ENCODE data around the gene RIPPLY3.
"Not testable (repeated sequence)": the region's sequence is repeated elsewhere in the genome, so short reads cannot be mapped to it uniquely, and the experiment has no call there.

DNA sequence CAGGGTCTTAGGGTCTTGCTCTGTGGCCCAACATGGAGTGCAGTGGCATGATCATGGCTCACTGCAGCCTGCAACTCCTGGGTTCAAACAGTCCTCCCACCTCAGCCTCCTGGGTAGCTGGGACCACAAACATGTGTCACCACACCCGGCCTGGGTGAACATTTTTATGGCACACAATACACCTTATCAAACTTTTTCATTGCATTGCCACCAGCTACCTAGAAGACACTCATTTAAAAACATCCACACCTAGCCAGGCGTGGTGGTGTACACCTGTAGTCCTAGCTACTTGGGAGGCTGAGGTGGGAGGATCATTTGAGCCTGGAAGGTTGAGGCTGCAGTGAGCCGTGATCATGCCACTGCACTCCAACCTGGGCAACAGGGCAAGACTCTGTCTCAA, 2.6 kb upstream of the RIPPLY3 start:
- TF ChIP-seq, protein P1, sequence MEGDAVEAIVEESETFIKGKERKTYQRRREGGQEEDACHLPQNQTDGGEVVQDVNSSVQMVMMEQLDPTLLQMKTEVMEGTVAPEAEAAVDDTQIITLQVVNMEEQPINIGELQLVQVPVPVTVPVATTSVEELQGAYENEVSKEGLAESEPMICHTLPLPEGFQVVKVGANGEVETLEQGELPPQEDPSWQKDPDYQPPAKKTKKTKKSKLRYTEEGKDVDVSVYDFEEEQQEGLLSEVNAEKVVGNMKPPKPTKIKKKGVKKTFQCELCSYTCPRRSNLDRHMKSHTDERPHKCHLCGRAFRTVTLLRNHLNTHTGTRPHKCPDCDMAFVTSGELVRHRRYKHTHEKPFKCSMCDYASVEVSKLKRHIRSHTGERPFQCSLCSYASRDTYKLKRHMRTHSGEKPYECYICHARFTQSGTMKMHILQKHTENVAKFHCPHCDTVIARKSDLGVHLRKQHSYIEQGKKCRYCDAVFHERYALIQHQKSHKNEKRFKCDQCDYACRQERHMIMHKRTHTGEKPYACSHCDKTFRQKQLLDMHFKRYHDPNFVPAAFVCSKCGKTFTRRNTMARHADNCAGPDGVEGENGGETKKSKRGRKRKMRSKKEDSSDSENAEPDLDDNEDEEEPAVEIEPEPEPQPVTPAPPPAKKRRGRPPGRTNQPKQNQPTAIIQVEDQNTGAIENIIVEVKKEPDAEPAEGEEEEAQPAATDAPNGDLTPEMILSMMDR (IDR thresholded peaks at IDR 0.05; ENCODE audit: low read depth, low read length): not testable (repeated sequence)
- TF ChIP-seq POLR2A (IDR thresholded peaks at IDR 0.05; ENCODE audit: extremely low read depth, insufficient read length); MYC (IDR thresholded peaks at IDR 0.05; ENCODE audit: low read depth, low read length): not testable (repeated sequence)
- TF ChIP-seq, protein P2, sequence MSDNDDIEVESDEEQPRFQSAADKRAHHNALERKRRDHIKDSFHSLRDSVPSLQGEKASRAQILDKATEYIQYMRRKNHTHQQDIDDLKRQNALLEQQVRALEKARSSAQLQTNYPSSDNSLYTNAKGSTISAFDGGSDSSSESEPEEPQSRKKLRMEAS (IDR thresholded peaks at IDR 0.05; ENCODE audit: low read depth, low read length): not testable (repeated sequence)
